WI38 (cell line): ENCODE data around the gene ABR.

Experiments used
- H3K4me3 ChIP-seq: 2 replicates; pipeline ENCODE4 v1.5.1; 2011; ENCODE audit warnings: low read depth, mild to moderate bottlenecking, control low read depth, low read length
- TF ChIP-seq, protein P1 (sequence below): IDR thresholded peaks from 2 replicates; pipeline ENCODE4 v1.5.1; 2012; ENCODE audit warnings: low read depth, mild to moderate bottlenecking, control low read depth, low read length

The ABR gene

DNA sequence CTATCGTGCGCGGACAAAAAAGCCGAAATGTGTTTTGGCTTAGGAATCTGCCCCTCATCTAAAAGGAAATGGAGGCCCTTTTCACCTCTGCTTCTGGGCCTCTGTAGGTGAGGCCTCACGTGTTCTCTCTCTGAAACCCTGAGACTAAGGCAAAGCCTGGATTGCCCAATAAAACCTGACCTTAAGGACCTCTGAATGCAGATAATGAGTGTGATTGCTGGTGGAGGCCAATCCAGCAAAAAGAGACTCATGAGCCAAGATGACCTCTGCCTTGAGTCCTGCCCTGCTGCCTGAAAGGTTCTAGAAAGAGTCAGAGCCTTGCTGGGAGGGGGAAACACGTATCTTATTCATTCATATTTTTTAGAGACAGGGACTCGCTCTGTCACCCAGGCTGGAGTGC lies 44.5 kb upstream of the ABR start:
- no peak overlapping the region for H3K4me3 ChIP-seq
- TF ChIP-seq, protein P1, sequence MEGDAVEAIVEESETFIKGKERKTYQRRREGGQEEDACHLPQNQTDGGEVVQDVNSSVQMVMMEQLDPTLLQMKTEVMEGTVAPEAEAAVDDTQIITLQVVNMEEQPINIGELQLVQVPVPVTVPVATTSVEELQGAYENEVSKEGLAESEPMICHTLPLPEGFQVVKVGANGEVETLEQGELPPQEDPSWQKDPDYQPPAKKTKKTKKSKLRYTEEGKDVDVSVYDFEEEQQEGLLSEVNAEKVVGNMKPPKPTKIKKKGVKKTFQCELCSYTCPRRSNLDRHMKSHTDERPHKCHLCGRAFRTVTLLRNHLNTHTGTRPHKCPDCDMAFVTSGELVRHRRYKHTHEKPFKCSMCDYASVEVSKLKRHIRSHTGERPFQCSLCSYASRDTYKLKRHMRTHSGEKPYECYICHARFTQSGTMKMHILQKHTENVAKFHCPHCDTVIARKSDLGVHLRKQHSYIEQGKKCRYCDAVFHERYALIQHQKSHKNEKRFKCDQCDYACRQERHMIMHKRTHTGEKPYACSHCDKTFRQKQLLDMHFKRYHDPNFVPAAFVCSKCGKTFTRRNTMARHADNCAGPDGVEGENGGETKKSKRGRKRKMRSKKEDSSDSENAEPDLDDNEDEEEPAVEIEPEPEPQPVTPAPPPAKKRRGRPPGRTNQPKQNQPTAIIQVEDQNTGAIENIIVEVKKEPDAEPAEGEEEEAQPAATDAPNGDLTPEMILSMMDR, result no peak

DNA sequence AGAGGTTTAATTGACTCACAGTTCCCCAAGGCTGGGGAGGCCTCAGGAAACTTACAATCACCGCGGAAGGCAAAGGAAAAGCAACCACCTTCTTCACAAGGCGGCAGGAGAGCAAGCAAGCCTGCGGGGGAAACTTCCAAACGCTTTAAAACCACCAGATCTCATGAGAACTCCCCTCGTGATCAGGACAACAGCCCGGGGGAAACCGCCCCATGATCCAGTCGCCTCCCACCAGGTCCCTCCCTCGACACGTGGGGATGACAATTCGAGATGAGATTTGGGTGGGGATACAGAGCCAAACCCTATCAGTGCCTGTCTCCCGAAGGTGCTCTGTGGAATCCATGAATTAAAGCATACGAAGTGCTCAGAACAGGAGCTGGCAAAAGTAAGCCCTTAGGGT lies 43.9 kb upstream of the ABR start:
- H3K4me3 ChIP-seq, result no peak overlapping the region
- TF ChIP-seq, protein P1, result no peak

DNA sequence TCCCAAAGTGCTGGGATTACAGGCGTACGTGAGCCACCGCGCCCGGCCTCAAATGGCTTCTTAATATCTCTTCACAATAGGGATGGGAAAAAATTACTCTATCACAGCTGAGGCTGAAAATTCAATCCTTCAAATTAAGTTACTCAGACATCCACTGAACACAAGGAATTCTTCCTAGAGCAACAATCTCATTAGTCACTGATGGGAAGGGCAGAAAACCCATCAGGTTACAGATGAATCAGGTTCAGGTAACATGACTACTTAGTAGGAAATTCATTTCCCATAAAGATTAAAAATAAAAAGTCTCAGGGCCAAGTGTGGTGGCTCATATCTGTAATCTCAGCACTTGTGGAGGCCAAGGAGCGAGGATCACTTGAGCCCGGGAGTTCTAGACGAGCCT lies 42.5 kb upstream of the ABR start:
- no peak overlapping the region for H3K4me3 ChIP-seq
- TF ChIP-seq, protein P1, result no peak

DNA sequence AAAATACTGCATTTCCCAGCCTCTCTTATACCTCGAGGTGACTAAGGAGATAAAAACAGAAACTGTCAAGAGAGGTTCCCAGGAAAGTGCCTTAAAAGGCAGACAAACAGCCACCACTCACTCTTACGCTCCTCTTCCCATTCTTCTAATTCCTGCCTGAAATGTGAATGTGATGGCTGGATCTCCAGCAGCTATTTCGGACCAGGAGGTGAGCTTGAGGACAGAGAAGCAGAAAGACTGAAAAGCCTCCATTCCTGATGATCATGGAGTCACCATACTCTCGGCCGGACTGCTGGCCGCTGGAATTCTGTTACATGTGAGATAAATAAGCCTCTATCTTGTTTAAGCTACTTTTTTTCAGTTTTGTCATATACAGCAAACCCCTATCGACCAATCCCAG lies 41.4 kb upstream of the ABR start:
- H3K4me3 ChIP-seq, result no peak overlapping the region
- TF ChIP-seq, protein P1, result no peak

DNA sequence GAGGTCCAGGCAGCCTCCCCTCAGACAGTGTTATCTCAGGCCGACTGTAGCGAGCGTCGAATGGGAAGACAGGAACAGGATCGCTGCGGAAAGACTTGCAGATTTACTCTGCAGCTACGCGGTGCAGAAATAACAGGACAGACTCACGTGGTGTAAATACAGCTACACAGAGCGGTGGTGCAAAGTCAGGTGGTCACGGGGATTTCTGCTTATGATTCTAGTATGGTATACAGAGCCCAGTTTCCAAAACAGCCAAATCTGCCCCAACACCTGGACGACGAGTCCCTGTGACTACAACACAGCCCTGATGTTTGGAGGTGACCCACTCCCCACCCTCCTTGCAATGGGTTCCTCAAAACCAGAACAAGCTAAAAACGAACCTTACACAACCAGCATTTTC lies 40.6 kb upstream of the ABR start:
- H3K4me3 ChIP-seq, result no peak overlapping the region
- TF ChIP-seq, protein P1, result no peak

DNA sequence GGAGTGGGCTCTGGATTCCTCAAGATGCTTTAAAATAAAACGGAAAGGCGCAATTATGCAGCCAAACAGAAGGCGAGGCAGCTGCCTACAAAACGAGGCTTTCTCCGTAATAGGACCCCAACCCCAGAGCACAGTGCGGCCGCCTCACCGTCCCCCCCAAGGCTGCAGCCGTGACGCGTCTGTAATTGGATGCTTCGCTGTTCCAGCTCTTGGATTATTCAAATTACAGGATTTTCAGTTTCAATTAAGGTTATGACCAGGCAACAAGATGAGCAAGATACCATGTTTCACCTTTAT lies 37.3 kb upstream of the ABR start:
- H3K4me3 ChIP-seq, result no peak overlapping the region
- TF ChIP-seq, protein P1, result no peak

DNA sequence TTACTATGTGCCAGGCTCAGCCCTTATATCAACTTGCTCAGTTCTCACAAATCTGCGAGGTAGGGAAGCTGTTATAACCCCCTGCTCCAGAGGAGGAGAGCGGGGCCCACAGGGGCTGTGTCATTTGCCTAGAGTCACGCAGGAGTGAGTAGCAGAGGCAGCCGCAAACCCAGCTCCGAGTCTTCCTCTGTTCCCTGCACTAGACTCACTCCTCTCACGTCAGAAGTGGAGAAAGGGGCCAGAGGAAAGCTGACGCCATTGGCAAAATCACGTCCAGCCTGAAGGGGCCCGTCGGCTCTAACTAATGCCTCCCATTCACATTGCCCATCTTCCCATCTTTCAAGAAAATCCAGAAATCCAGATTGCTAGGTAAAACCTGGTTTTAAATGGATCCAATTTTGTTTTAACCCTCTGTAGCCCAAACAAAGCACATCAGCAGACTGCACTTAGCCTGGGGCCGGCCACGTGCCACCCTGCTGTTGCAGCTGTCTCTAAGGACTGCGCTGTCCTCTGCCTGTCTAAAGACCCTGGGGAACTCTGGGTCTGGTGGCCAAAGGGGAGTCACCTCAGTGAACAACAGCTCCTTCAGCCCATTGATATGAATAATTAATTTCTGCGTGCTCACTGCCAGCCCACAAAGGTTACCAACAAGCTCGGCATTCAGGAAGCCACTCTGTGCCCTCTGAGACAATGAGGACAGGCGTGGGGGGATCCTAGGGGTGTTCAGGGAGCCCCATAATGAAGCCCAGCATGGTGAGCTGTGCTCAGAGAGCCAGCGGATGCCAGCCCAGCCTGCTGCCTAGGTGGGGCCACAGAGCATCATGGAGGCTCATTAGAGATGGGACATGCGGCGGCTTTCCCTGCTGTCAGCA lies 36.7 kb upstream of the ABR start:
- TF ChIP-seq, protein P1, result no peak
- H3K4me3 ChIP-seq, result no peak overlapping the region
